Choroid plexus epithelial cell (primary cell): ENCODE data around the gene RANBP17.

Experiments
- DNase-seq: peaks from one replicate; pipeline ENCODE4 v3.0.0-alpha.2; 2010; ENCODE audit warnings: low read depth
- H3K4me3 ChIP-seq: 2 replicates; pipeline ENCODE4 v1.5.1; 2011; ENCODE audit warnings: low read depth, mild to moderate bottlenecking, control low read depth, low read length, moderate library complexity
- CTCF ChIP-seq: conservative IDR thresholded peaks from 2 replicates; pipeline ENCODE4 v1.5.1; 2011; ENCODE audit warnings: low read depth, mild to moderate bottlenecking, control low read depth, inconsistent platforms, low read length, moderate library complexity

Gene RANBP17

DNA sequence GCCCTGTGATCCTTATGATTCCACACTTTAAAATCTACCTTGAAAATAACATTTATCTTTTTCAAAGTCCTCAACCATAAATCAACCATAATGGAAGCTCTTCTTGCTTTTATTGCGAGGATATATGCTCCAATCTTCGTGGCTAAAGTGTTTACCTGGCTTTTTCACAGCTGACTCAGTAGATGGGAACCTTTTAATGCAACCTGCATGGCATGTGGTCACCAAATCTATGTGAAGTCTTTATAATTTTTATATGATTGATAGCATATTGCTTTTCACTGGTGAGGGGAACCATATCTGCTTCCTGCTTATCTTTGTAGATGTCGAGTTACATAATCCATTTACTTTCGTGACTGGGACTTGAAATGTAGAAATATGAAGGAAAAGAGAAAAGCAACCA is 400.1 kb downstream of the RANBP17 start:
- H3K4me3 ChIP-seq = no peak overlapping the region
- TF ChIP-seq CTCF = no peak
- DNase-seq = no peak

DNA sequence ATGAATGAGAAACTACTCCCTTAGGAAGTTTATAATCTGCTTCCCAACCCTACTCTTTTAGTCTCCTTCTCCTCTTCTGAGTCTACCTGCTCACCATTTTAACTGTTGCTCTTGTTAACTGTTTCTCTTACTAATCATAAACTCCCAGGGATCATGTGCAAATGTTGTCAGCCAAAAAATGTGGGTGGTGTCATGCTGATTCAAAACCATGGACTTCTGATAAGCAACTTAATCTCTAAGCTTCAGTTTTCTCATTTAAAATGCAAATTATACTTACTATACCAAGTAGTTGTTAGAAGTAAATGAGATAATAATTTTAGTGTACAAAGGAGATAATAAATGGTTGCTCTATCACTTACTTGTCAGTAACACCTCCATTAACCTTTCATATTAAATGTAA is 401.4 kb downstream of the RANBP17 start:
- no peak for TF ChIP-seq CTCF
- no peak overlapping the region for H3K4me3 ChIP-seq
- no peak for DNase-seq

DNA sequence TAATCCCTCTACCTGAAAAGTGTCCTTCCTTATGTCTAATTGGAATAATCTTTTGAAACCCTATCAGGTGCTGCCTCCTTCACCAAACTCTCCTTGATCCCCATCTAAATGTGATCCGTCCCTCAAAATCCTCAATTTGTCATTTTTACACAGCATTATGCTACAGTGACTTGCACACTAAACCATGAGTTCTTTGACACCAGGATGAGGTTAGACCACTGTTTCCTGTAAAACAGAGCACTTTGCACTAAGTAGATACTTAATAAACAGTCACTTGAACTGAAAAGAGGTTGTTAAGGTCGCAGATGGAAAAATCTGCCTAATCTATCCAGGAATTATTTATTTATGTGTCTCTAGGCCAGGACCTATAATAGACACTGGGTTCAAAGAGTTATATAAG is 403.0 kb downstream of the RANBP17 start:
- no peak overlapping the region for H3K4me3 ChIP-seq
- no peak for TF ChIP-seq CTCF
- DNase-seq = no peak

- H3K4me3 ChIP-seq = no peak overlapping the region
- DNase-seq = no peak
Measured at GRCh38 chr5:171268700-171269620, 407.1 kb downstream of the RANBP17 start.

GRCh38 chr5:171269717-171270116 is 407.9 kb downstream of the RANBP17 start:
- peak; percentile 78 for DNase-seq
- no peak for TF ChIP-seq CTCF
- no peak overlapping the region for H3K4me3 ChIP-seq

More at GRCh38 chr5:171268700-171269620, 407.1 kb downstream of the RANBP17 start:
- TF ChIP-seq CTCF = no peak

- H3K4me3 ChIP-seq = no peak overlapping the region
Measured at GRCh38 chr5:171270136-171270535, 408.3 kb downstream of the RANBP17 start.

More at GRCh38 chr5:171270136-171270535, 408.3 kb downstream of the RANBP17 start:
- TF ChIP-seq CTCF = no peak
- DNase-seq = peak; percentile 30
